Measurements from ENCODE around the gene LAMA3.

Gene LAMA3

DNA sequence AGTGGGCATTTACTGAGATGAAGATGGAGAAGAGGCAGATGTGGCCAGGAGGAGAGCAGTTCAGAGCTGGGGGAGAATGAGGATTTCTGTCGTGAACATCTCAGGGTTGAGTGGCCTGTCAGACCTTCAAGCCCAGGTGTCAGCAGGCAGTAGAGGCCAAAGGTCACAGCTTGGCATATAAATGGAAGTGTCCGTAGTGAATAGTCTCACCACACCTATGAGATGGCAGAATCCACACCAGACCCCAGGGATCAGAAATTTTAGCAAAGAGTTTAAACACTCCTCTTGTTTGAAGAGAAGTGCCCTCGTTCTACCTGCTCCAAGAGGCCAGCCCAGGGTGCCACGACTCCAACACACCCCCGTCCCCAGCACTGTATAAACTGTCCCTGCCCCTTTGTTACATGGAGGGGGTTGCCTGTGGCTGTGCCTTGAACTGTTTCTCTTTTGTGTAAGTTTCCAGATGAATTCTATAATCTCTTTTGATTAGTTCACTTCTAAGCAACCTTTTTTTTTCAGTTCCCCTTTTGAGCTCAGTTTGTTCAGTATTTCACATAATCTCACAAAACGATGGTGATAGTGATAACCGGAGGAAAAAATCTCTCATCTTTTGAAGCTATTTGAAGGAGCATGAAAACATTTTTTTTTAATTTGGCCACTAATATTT lies 256.3 kb downstream of the LAMA3 start:
- DNase-seq = no peak

DNA sequence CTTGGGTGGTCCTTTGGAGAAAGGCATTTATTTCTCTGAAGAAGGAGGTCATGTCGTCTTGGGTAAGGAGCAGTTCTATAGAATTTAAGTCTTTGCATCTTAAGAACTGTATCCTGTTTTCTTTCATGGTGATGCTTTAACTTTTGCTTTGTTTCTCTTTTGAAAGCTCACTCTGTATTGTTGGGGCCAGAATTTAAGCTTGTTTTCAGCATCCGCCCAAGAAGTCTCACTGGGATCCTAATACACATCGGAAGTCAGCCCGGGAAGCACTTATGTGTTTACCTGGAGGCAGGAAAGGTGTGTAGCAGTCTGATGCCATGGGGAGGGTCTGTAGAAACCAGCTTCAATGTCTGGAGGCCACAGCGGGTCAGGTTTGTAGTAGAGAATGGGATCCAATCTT lies 260.6 kb downstream of the LAMA3 start:
- no peak for DNase-seq

DNA sequence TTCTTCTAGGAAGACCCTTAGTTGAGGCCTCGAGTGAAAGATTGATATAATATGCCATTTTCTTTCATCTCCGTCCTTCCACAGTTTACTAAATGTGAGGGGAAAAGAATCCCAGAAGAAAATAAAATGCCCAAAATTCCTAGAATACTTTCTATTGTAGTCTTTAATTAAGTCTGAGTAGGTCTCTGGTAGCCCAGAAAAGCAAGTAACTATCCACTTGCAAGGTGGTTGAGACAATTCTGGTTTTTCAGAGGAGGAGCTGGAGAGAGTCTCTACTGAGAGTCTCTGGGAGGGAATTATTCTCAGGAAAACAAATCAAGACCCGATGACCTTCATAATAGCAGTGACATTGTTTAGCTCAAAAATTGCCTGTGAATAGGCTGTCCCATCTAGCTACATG lies 261.4 kb downstream of the LAMA3 start:
- DNase-seq = no peak

DNA sequence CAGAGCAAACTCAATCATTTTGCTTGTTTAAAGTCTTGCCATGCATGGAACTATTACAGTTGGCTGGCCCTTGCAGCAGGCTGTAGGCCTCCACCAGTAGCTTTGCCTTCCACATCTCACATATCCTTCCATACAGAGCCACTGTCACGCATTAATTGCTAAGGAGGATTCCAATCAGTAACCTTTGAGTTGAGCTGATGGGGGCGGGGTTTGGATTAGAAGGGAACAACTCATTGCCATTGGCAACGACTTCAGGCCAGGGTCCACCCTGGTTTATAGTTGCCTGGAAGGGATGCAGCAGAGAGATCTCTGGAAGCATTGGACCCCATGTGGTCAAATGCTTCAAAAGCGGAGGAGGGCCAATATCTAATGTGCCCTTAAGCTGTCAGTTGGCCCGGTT lies 262.0 kb downstream of the LAMA3 start:
- DNase-seq = no peak

DNA sequence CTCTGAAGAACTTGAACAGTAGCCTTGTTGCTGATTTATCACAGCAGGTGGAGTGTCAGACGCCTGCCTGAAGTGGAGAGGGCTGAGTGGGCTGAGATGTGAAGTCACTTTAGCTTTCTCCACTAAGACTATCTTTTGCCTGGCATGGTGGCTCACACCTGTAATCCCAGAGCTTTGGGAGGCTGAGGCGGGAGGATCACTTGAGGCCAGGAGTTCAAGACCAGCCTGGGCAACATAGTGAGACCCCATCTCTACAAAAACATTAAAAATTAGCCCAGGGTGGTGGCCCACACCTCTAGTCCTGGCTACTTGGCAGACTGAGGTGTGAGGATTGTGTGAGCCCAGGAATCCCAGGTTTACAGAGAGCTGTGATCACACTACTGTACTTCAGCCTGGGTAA lies 264.7 kb downstream of the LAMA3 start:
- no peak for DNase-seq

DNA sequence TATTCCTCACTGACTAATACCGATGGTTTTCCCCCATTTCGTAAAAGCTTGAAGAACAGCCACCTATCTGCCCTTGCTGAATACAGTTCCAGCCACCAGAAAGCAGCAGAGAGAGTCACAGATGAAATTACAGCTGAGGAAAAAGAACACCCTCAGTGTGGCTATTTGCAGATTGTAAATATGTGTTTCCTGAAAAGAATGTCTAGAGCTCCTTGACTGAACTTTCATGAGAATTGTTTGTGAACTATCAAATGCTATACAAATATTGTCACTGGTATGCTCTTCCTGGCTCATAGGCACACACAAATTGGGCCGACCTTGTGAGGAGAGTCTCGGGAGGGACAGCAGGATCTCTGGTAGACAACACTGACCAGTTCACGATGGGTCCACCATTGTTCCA lies 267.2 kb downstream of the LAMA3 start:
- no peak for DNase-seq

DNA sequence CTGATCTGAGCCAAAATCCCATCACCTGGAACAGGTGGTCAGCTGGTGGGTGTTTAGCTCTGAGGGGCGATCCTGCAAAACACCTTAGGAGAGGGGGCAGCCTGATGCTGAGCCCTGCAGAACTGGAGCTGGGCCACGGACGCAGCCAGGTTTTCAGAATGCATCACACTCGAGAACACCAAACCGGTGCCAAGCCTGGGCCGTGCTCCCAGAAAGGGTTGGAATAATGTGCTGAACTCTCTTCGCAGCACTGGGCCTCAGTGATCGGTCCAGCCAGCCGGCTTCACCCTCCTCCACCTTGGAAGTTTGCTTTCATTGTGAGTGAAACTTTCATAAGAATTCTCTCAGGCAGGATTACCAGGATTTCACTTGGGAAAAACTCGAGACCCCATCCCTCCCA lies 268.8 kb downstream of the LAMA3 start:
- no peak for DNase-seq

DNA sequence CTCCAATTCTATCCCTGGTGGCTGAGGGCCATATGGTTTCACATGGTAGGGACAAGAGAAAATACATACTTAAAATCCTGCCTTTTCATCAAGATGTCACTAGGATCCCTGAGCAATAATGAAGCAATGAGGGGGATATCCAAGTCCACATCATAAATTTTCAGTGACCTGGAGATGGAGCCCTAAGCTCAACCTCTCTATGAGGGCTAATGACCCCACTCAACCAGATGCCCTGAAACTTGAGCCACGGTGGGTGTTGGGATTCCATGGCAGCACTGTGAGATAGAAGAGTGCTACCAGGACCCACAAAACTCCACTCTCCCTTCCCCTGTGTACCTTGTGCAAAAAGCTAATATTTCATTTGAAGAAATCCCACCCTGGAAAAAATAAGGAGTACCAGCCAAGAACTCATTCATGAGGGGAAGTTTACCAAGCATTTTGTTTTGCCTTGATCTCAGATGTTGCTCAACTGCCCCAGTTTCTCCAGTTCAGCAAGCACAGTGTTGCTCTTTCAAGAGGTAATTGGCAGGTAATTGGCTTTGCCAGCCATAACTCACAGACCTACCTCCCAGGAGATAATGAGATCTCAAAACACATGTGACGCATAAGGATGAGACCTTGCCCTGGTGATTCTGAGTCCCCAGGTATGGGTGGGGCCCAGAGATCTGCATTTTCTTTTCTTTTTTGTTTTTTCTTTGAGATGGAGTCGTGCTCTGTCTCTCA lies 274.4 kb downstream of the LAMA3 start:
- no peak for DNase-seq

DNA sequence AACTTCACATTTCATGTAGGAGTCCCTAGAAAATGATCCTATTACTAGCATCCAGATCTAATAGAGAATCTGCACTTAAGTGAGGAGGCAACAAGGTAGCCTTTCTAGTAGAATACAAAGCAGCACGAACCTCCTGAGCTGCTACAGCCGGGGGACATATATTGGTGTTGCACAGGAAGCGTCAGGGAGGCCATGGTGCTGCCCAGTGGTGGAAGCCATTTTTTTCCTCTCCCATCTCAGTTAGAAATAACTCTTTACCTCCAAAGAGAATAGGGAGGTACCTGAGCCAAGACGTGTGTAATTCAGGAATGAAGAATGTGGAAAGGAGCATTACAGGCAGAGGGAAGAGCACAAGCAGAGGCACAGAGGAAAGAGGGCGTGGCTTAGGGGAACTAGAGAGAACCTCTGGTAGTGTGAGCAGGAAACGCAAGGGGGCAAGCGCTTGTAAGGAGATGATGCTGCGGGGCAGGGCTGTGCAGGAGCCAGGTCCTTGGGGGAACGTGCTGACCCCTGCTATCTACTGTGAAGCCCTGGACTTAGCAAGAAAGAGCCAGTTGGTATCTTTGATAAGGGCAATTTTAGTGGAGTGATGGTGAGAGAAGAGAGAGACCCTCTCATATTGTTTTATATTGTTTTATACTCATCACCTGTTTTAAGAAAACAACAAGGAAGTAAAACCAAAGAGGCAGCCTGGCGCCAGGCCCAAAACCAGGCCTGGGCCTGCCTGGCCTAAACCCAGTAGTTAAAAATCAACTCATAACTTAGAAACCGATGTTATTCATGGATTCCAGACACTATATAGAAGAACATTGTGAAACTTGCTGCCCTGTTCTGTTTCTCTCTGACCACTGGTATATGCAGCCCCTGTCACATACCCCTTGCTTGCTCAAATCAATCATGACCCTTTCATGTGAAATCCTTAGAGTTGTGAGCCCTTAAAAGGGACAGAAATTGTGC lies 275.3 kb downstream of the LAMA3 start:
- DNase-seq = no peak

DNA sequence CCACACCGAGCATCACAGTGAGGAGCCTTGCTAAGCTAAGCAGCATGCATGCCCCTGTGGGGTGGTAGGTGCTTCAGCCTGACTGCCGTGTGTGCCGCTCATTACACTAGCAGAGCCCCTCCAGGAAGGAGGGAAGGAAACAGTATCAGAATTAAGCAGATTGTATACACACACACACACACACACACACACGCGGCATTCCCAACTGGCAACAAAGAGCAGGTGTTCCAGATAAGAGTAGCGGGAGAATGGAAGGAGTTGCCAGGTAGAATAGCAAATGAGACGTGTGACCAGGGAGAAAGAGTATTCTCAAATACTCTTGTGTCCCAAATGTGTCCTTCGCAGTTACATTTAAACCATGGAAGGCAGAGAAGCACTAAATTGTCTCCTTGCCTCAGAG lies 277.7 kb downstream of the LAMA3 start:
- DNase-seq = no peak

DNA sequence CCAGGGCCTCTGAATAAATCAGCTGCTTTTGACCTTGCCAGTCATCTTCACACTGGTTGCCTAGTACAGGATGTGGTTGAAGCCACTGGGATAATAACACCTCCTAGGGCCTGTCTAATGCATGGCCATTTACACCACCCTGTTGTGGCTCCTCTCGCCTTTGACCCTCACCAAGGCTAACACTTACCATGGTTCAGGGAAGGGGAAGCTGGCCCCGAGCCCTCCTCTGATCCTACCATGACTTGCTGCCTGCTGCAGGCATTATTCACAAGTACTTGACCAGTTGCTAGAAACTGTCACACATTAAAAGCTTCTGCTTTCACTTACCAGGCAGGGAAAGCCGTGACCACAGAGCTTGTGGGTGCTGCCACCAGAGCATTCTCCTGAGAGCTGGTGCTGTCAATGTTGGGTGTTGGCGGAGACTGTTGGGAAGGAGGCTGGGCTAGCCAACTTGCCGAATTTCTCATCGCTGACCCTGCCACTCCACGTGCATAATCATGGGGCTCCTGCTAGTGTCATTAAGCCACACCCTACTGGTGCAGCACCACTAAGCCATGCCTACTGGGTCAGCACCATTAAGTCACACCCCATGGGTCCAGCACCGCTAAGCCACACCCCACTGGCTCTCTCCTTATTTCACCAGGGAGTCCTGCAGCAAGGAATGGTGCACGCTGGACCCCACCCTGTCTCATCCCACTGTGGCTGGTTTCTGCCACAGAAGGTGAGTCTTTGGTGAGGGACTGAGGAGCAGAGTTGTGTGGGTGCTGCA lies 278.3 kb downstream of the LAMA3 start:
- DNase-seq = no peak

DNA sequence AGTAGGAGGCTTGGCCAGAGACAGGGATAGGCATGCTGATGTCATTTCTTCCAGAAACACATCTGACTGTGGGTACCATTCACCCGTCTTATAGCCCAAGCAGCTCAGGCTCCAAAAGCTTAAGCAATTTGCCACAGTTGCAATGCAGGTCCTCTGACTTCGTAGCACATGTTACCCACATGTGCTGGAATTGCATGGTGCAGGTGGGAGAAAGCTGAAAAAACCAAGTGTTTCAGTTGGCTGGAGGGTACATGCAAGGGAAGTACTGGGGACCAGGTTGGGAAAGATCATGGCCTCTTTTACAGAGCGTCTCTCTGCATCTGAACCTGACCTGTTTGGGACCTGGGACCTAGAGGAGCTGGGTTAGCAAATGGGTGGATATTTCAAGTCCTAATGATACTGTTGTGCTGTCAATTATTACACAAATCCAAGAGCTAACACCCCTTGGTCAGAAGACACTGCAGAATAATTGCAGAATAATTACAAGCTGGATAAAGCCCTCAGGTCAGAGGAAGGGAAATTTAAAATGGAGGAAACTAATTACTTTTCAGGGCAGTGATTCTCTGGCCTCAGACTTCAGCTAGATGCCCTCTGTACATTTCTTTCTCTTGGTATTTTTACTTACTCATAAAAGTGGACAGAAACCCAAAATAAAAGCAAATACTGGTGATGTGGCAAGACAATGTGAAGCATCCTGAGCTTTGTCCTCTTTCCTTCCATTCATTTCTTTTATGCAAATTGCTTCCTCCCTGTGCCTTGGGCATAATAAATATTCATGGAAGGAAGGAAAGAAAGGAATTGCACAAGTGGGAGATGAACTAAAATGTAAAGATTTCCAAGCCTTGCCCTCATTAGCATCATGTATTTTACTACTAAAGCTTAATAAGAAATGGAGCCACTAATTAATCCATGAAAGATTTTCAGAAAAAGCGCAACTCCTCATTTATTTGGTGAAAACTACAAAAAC lies 279.7 kb downstream of the LAMA3 start:
- DNase-seq = no peak

DNA sequence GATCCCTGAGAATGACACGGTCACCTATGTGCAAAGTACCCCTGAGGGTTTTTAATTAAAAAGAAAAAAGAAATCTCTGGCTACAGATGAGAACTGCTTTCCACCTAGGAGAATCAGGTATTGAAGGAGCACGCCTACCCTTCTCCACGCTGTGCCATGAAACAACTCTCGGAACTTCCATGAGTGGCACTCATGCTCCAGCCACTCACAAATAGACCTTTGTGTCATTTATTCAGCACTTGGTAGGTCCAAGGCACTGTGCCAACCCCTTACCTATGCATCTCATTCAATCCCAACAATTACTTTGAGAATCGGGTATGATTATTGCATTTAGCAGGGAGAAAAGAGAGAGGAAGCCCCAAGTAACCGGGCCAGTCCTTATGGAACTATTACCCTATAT lies 280.4 kb downstream of the LAMA3 start:
- DNase-seq = no peak

DNA sequence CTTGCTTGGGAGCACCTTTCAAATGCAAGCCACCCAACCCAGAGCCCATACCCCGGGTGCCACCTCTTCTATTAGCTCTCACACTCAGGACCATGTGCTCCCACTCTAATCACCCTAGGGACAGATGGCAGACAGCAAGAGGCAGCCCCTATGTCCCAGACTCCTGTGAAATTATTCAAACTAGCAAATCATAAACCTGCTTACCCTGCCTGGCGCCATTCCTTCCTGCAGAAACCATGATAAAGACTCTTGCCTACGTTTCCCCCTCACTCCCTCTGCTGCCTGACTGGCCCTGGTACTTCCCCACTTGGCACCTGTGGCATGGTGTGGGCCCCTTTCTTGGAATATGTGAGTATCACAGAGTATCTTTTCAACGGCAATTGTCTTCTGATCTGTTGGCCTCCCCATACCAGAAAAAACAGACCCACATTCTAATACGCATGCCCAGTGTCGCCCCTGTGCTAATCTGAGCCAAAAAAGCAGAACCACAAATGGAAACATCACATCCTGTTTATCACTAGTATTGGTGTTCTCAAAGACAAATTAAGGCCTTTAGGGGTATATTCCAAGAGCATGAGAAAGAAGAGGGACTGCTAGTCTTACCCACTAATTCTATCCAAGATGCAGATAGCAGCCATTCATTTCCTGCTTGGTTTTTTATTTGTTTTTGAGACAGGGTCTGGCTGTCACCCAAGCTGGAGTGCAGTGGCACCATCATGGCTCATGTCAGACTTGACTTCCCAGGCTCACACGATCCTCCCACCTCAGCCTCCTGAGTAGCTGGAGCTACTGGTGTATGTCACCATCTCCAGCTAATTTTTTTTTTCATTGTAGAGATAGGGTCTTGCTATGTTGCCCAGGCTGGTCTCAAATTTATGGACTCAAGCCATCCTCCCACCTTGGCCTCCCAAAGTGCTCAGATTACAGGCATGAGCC lies 281.2 kb downstream of the LAMA3 start:
- no peak for DNase-seq

DNA sequence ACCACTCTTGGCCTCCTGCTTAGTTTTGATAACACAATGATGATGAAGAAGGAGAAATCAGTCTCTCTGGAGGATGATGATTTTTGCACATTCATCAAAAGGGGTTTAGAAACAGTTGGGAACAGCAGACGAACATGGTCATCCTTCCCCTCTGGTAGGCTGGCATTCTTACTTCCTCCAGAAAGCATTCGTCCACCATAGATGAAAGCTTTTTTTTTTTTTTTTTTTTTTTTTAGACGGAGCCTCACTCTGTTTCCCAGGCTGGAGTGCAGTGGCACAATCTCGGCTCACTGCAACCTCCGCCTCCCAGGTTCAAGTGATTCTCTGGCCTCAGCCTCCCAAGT lies 281.8 kb downstream of the LAMA3 start:
- DNase-seq = no peak

DNA sequence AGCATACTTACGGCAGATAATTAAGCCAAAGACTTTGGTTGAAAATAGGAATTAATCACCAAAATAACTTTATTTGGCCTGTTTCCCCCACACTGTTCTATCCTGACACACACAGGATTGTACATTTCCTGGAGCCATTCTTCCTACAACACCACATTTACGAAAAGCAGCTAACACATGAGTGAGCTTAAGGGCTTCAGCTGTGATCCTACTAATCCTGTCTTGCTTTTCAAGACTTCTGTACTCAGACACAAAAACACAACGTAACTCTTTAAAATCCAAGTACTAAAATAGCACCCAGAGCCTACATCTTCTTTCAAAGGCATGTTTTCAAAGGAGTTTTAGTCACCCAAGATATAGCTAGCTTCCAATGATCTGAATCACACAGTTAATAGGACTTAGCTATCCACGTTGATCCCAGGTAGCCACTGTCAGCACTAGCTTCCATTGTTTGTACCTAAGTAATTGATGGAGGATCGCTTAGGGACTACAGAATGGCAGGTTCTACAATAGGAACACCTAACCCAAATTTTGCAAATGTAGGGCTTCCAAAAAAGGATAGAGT lies 282.5 kb downstream of the LAMA3 start:
- DNase-seq = no peak

DNA sequence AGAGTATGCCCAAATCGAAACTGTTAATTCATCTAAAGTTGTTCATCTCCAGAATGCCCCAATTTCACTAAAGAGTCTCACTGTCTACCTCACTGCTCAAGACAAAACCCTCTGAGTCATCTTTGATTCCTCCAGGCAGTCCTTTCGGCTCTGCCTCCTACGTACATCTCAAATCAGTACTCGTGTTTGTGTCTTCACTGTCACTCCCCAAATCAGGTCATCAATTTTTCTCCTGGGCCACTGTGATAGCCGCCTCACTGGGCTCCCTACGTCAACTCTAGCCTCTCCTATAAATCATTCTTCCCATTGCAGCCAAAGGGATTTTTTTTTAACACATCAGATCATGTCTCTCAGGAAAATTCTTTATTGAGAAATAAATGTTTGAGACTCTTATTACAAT lies 283.2 kb downstream of the LAMA3 start:
- DNase-seq = no peak

DNA sequence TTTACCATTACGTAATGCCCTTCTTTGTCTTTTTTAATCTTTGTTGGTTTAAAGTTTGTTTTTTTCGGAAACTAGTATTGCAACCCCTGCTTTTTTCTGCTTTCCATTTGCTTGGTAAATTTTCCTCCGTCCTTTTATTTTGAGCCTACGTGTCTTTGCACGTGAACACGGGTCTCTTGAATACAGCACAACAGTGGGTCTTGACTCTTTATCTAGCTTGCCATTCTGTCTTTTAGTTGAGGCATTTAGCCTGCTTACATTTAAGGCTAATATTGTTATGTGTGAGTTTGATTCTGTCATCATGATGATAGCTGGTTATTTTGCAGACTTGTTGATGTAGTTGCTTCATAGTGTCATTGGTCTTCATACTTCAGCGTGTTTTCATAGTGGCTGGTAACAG lies 287.9 kb downstream of the LAMA3 start:
- no peak for DNase-seq

DNA sequence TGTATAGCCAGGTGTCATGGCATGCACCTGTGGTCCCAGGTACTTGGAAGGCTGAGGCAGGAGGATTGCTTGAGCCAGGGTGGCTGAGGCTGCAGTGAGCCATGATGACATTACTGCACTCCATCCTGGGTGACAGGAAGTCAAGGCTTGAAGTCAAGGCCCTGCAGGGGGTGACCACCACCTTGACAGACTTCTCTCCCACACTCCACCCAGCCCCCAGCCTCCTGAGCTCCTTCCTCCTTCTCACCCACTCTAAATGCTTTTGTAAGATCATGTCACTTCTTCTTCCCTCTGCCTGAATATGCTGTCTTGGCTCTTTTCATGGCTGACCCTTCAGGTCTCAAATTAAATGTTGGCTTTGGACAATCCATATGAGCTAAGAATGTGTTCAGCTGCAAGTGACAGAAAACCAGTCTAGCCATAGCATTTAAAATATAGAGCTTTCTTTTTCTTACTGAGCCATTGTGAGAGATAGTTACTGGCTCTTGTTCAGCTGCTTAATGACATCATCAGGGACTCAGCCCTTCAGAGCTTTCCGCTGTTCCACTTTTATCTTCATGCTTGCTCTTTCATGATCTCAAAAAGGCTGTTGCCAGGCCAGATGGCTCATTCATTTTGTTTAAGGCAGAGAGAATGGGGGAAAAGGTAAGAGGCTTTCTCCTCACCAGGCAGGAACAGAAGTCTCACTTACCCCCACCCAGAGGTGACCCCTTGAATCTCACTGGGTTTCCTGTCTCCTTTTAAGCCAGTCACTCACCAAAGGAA lies 288.6 kb downstream of the LAMA3 start:
- DNase-seq = no peak

Measured in amniotic stem cell (primary cell).